GM18499 (cell line): ENCODE results near the gene KCNK5.

Experiments used
- ATAC-seq: cut with Tn5 transposase; IDR thresholded peaks from one replicate; pipeline ENCODE4 v1.9.1; 2021; ENCODE audit warnings: moderate number of reproducible peaks; ENCODE audit not compliant: insufficient read depth, unreplicated experiment

The KCNK5 gene

GRCh38 chr6:39151211-39151610 lies 78.1 kb downstream of the KCNK5 start:
- no peak for ATAC-seq

- no peak for ATAC-seq
Observed at GRCh38 chr6:39144481-39145173, 84.6 kb downstream of the KCNK5 start.

GRCh38 chr6:39143238-39143930 lies 85.9 kb downstream of the KCNK5 start:
- ATAC-seq: no peak

- ATAC-seq: no peak
Observed at GRCh38 chr6:39140556-39141167, 88.6 kb downstream of the KCNK5 start.
